Astrocyte (in vitro differentiated cells and primary cell): Measurements from ENCODE around the gene TEPSIN. TPM values are rescaled to one million over a fixed set of nuclear protein-coding genes. Genes with fewer than 3 reads are reported as not detected.
"Not testable (repeated sequence)": the region's sequence is repeated elsewhere in the genome, so short reads cannot be mapped to it uniquely, and the experiment has no call there.

Source experiments
- DNase-seq: peaks from one replicate; pipeline ENCODE4 v3.0.0-alpha.2; 2010; ENCODE audit warnings: low read depth
- FAIRE-seq: peaks from 2 replicates; lab custom pipeline; 2011; peaks lifted over from hg19 to GRCh38; lab: Jason Lieb, UNC
- H2AFZ ChIP-seq: 2 replicates; pipeline ENCODE4 v1.6.0; 2012; ENCODE audit warnings: low read depth, low read length, inconsistent platforms
- H3K27ac ChIP-seq: 2 replicates; pipeline ENCODE4 v1.5.1; 2011; ENCODE audit warnings: low read depth, low read length, inconsistent platforms
- H3K27me3 ChIP-seq: 2 replicates; pipeline ENCODE4 v1.6.0; 2011; ENCODE audit warnings: low read length, inconsistent platforms; ENCODE audit not compliant: insufficient read depth
- H3K36me3 ChIP-seq: 2 replicates; pipeline ENCODE4 v1.5.1; 2011; ENCODE audit warnings: low read length, inconsistent platforms; ENCODE audit not compliant: insufficient read depth
- H3K4me1 ChIP-seq: 2 replicates; pipeline ENCODE4 v1.5.1; 2011; ENCODE audit warnings: low read length, inconsistent platforms; ENCODE audit not compliant: insufficient read depth
- H3K4me2 ChIP-seq: 2 replicates; pipeline ENCODE4 v1.6.0; 2012; ENCODE audit warnings: low read length, inconsistent platforms
- H3K4me3 ChIP-seq: 2 replicates; pipeline ENCODE4 v1.5.1; 2011; ENCODE audit warnings: low read depth, mild to moderate bottlenecking, low read length, inconsistent platforms; ENCODE audit not compliant: insufficient read depth
- H3K79me2 ChIP-seq: 2 replicates; pipeline ENCODE4 v1.6.0; 2012; ENCODE audit warnings: mild to moderate bottlenecking, low read length, inconsistent platforms; ENCODE audit not compliant: insufficient read depth
- H3K9ac ChIP-seq: 2 replicates; pipeline ENCODE4 v1.6.0; 2012; ENCODE audit warnings: mild to moderate bottlenecking, low read length, inconsistent platforms
- H3K9me3 ChIP-seq: 2 replicates; pipeline ENCODE4 v1.5.1; 2012; ENCODE audit warnings: low read depth, mild to moderate bottlenecking, low read length, inconsistent platforms; ENCODE audit not compliant: insufficient read depth
- H4K20me1 ChIP-seq: 2 replicates; pipeline ENCODE4 v1.6.0; 2012; ENCODE audit warnings: low read length, inconsistent platforms; ENCODE audit not compliant: insufficient read depth
- H3K27ac Mint-ChIP-seq: one replicate; pipeline ENCODE4 v1.8.0; 2021; ENCODE audit warnings: mild to moderate bottlenecking, mixed read lengths; ENCODE audit not compliant: unreplicated experiment
- H3K27me3 Mint-ChIP-seq: one replicate; pipeline ENCODE4 v1.8.0; 2021; ENCODE audit warnings: low read depth, mixed read lengths; ENCODE audit not compliant: unreplicated experiment
- H3K36me3 Mint-ChIP-seq: one replicate; pipeline ENCODE4 v1.8.0; 2021; ENCODE audit warnings: low read depth, mixed read lengths; ENCODE audit not compliant: unreplicated experiment
- H3K4me1 Mint-ChIP-seq: one replicate; pipeline ENCODE4 v1.8.0; 2021; ENCODE audit warnings: low read depth, mixed read lengths; ENCODE audit not compliant: unreplicated experiment
- H3K4me3 Mint-ChIP-seq: one replicate; pipeline ENCODE4 v1.8.0; 2021; ENCODE audit warnings: mild to moderate bottlenecking, moderate library complexity, mixed read lengths; ENCODE audit not compliant: unreplicated experiment
- H3K9me3 Mint-ChIP-seq: one replicate; pipeline ENCODE4 v1.8.0; 2021; ENCODE audit warnings: mild to moderate bottlenecking, mixed read lengths; ENCODE audit not compliant: unreplicated experiment
- CTCF ChIP-seq: IDR thresholded peaks from 2 replicates; pipeline ENCODE4 v1.5.1; 2011; ENCODE audit warnings: low read depth, mild to moderate bottlenecking, inconsistent platforms, low read length, moderate library complexity; ENCODE audit not compliant: insufficient read depth
- EZH2 ChIP-seq: IDR thresholded peaks from 2 replicates; pipeline ENCODE4 v1.6.1; 2012; ENCODE audit warnings: mild to moderate bottlenecking, low read length, inconsistent platforms; ENCODE audit not compliant: insufficient read depth
- total RNA-seq: library from RNA; stranded (reverse); gene quantifications from 2 replicates; pipeline ENCODE4 v1.2.1, GENCODE V29; 2021

TEPSIN gene
- total RNA-seq, 1 donor from 2014 or later = 26.4 TPM

- Histone ChIP-seq H3K4me3 (no peak overlapping the region), H3K9me3 (no peaks in the 10 kb centered on the region), H3K36me3 (peaks cover 2% of the 10 kb centered on the region), H3K4me1 (peaks cover under 1% of the 10 kb centered on the region), H3K9ac (no peak overlapping the region), H3K27me3 (no peaks in the 10 kb centered on the region), H3K27ac (no peak overlapping the region), H2AFZ (no peak overlapping the region), H4K20me1 (peaks cover 7% of the 10 kb centered on the region), H3K79me2 (no peaks in the 10 kb centered on the region), H3K4me2 (no peak overlapping the region)
- Mint-ChIP-seq H3K9me3 (peaks cover 3% of the 10 kb centered on the region), H3K36me3 (peaks cover 14% of the 10 kb centered on the region), H3K4me1 (no peaks in the 10 kb centered on the region), H3K4me3 (no peak overlapping the region), H3K27ac (no peak overlapping the region), H3K27me3 (peaks cover 5% of the 10 kb centered on the region)
- TF ChIP-seq CTCF = no peak
- TF ChIP-seq EZH2 = no peak
- DNase-seq (no peak), FAIRE-seq (no peak)
Measured at GRCh38 chr17:81228420-81228819, 10.4 kb downstream of the TEPSIN start.

- H3K4me1 Mint-ChIP-seq, H3K4me3 ChIP-seq, H3K27ac Mint-ChIP-seq, H3K36me3 ChIP-seq, H3K4me3 Mint-ChIP-seq, H4K20me1 ChIP-seq, H3K4me1 ChIP-seq, H3K27me3 Mint-ChIP-seq, H3K9ac ChIP-seq, H3K4me2 ChIP-seq, H3K9me3 ChIP-seq, H2AFZ ChIP-seq, FAIRE-seq, DNase-seq, H3K79me2 ChIP-seq, H3K9me3 Mint-ChIP-seq, H3K27me3 ChIP-seq, H3K27ac ChIP-seq: not testable (repeated sequence)
- peaks cover 14% of the 10 kb centered on the region for H3K36me3 Mint-ChIP-seq
Measured at GRCh38 chr17:81227630-81228029, 11.2 kb downstream of the TEPSIN start.

GRCh38 chr17:81223762-81224130, 15.1 kb downstream of the TEPSIN start:
- Histone ChIP-seq H3K79me2 (peaks cover 12% of the 10 kb centered on the region), H3K36me3 (no peaks in the 10 kb centered on the region), H3K27ac (no peak overlapping the region), H3K4me2 (peak overlapping the region; percentile 91), H2AFZ (peak overlapping the region; percentile 96), H3K9me3 (no peaks in the 10 kb centered on the region), H3K9ac (peak overlapping the region; percentile 61), H3K27me3 (no peaks in the 10 kb centered on the region), H3K4me3 (peak overlapping the region; percentile 63), H3K4me1 (peaks cover 17% of the 10 kb centered on the region), H4K20me1 (peaks cover 10% of the 10 kb centered on the region)
- DNase-seq (no peak), FAIRE-seq (no peak)
- H3K9me3 Mint-ChIP-seq = peaks cover 3% of the 10 kb centered on the region
- peak overlapping the region; percentile 77 for H3K27ac Mint-ChIP-seq
- H3K36me3 Mint-ChIP-seq = peaks cover 8% of the 10 kb centered on the region
- TF ChIP-seq CTCF = no peak
- no peak for TF ChIP-seq EZH2
- H3K27me3 Mint-ChIP-seq = peaks cover 5% of the 10 kb centered on the region
- peak overlapping the region; percentile 87 for H3K4me3 Mint-ChIP-seq
- H3K4me1 Mint-ChIP-seq = no peaks in the 10 kb centered on the region
